Gastrocnemius medialis (tissue), 4 donors: ENCODE results near the gene VASP.

ENCODE experiments used
- CTCF ChIP-seq, 5 experiments: fragments of 450-650 bp in 3 of 5; fragments of 200-600 bp in 2 of 5; sonication (generic) in 2 of 5; IDR thresholded peaks in 4 of 5; conservative IDR thresholded peaks in 1 of 5; 1 replicate in 4 of 5; 2 replicates in 1 of 5; pipeline ENCODE4 v1.5.1; 2016 to 2019; ENCODE audit warnings: antibody characterized with exemption in 5 of 5, mild to moderate bottlenecking in 3 of 5, moderate library complexity in 3 of 5
- POLR2A ChIP-seq, 2 donors: fragments of 450-650 bp; IDR thresholded peaks; one replicate each; pipeline ENCODE4 v1.6.1; 2017; ENCODE audit warnings: antibody characterized with exemption in 2 of 2, mild to moderate bottlenecking in 2 of 2, moderate library complexity in 2 of 2

GRCh38 chr19:45528149-45528743, 21.0 kb downstream of the VASP start:
- TF ChIP-seq CTCF (IDR thresholded peaks at IDR 0.05 in 4 of 5, conservative IDR thresholded peaks at IDR 0.05 in 1 of 5) (no peak), POLR2A (IDR thresholded peaks at IDR 0.05) (no peak)
